Stimulated activated CD8-positive, alpha-beta memory T cell treated with anti-CD3 and anti-CD28 coated beads, Interleukin-4, amount 100 ng/mL, for 1 hour (primary cell): Measurements from ENCODE around the gene CMTM2.

Experiments
- DNase-seq, 2 donors: peaks; one replicate each; pipeline ENCODE4 v3.0.0-alpha.2; 2020; ENCODE audit warnings: low read depth in 2 of 2, low spot score in 1 of 2

The CMTM2 gene

GRCh38 chr16:66578651-66579531 lies at the start of gene CMTM2:
Gene CMTM2 (plus strand): TSS chr16:66579463. CDS start chr16:66579608, 145 bp downstream.
- no peak for DNase-seq

GRCh38 chr16:66529475-66529874 lies 49.8 kb upstream of the CMTM2 start:
- no peak for DNase-seq

GRCh38 chr16:66534376-66534799 lies 44.9 kb upstream of the CMTM2 start:
- DNase-seq = no peak

- DNase-seq = no peak
Measured at GRCh38 chr16:66536525-66536924, 42.7 kb upstream of the CMTM2 start.

- DNase-seq = no peak
Measured at GRCh38 chr16:66537236-66537635, 42.0 kb upstream of the CMTM2 start.

- DNase-seq = no peak
Measured at GRCh38 chr16:66538910-66539309, 40.4 kb upstream of the CMTM2 start.

GRCh38 chr16:66539623-66540469 lies 39.4 kb upstream of the CMTM2 start:
- no peak for DNase-seq

- DNase-seq = no peak
Measured at GRCh38 chr16:66541388-66542355, 37.6 kb upstream of the CMTM2 start.

- no peak for DNase-seq
Measured at GRCh38 chr16:66542396-66542795, 36.9 kb upstream of the CMTM2 start.

GRCh38 chr16:66543541-66543940 lies 35.7 kb upstream of the CMTM2 start:
- DNase-seq = no peak

- DNase-seq = no peak
Measured at GRCh38 chr16:66544016-66544757, 35.1 kb upstream of the CMTM2 start.

GRCh38 chr16:66547101-66547989 lies 31.9 kb upstream of the CMTM2 start:
- DNase-seq = no peak

GRCh38 chr16:66548068-66548467 lies 31.2 kb upstream of the CMTM2 start:
- no peak for DNase-seq

GRCh38 chr16:66548868-66549267 lies 30.4 kb upstream of the CMTM2 start:
- DNase-seq = no peak

- no peak for DNase-seq
Measured at GRCh38 chr16:66549284-66550131, 29.8 kb upstream of the CMTM2 start, which contains the start of gene TK2. Gene TK2 (minus strand): TSS chr16:66550122. CDS start chr16:66550061, 61 bp downstream.

GRCh38 chr16:66551348-66551759 lies 27.9 kb upstream of the CMTM2 start:
- DNase-seq = peak in 1 of 2 donors; percentile 47

GRCh38 chr16:66551788-66552285 lies 27.4 kb upstream of the CMTM2 start:
- DNase-seq = no peak
